ENCODE data around the gene ZNF70. TPM values are rescaled to one million over a fixed set of nuclear protein-coding genes. Genes with fewer than 3 reads are reported as not detected.
A peak's percentile ranks its signal among the peaks of the same experiment; 100 is the strongest.

Gene ZNF70
- polyA plus RNA-seq, 4 donors: 5.0 to 5.8 (median 5.5) TPM

- no peak for DNase-seq (ENCODE audit: low read depth in 4 of 4, low spot score in 3 of 4)
These were observed 28.2 kb downstream of the ZNF70 start for GRCh38 chr22:23722724-23723123.

DNA sequence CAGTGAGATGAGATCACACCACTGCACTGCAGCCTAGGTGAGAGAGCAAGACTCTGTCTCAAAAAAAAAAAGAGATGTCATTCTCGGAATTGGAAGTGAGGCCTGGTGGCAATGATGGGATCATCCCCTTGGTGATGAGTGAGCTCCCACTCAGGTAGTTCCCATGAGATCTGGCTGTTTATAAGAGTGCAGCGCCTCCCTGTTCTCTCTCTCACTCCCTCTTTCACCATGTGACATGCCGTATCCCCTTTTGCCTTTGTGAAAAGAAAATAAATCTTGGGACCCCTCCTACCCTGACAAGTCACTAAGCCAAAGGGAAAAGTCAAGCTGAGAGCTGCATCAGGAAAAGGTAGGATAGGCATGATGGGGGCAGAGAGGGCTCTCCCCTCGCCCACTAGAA is 28.8 kb downstream of the ZNF70 start:
- no peak for DNase-seq (ENCODE audit: low read depth in 4 of 4, low spot score in 3 of 4)

DNA sequence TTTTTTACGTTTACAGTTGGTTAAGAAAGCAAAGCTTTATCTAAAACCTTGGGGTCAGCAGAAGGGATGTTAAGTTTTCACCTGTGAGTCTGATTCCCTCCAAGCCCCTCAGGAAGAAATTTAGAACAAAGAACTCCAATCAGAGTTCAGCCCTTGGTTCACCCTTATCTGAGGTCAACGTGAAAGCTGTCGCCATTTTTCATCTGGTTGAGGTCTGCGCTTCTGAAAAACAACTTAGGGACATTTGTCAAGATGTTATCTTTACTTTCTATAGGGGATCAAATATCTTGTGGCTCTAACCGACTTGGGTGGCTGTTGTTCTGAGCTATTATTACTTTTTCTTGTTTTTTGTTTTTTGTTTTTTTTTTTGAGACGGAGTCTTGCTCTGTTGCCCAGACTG is 30.1 kb downstream of the ZNF70 start:
- no peak for DNase-seq (ENCODE audit: low read depth in 4 of 4, low spot score in 3 of 4)

GRCh38 chr22:23718371-23719165 is 32.3 kb downstream of the ZNF70 start:
- no peak for DNase-seq (ENCODE audit: low read depth in 4 of 4, low spot score in 3 of 4)

GRCh38 chr22:23716811-23717801 is 33.8 kb downstream of the ZNF70 start:
- DNase-seq (ENCODE audit: low read depth in 4 of 4, low spot score in 3 of 4): peak; percentile 76 to 85 (median 80)

- no peak for DNase-seq (ENCODE audit: low read depth in 4 of 4, low spot score in 3 of 4)
These were observed 35.0 kb downstream of the ZNF70 start for GRCh38 chr22:23715806-23716375.

GRCh38 chr22:23714596-23715578 is 36.0 kb downstream of the ZNF70 start:
- no peak for DNase-seq (ENCODE audit: low read depth in 4 of 4, low spot score in 3 of 4)

- DNase-seq (ENCODE audit: low read depth in 4 of 4, low spot score in 3 of 4): no peak
These were observed 37.0 kb downstream of the ZNF70 start for GRCh38 chr22:23713696-23714595.

DNA sequence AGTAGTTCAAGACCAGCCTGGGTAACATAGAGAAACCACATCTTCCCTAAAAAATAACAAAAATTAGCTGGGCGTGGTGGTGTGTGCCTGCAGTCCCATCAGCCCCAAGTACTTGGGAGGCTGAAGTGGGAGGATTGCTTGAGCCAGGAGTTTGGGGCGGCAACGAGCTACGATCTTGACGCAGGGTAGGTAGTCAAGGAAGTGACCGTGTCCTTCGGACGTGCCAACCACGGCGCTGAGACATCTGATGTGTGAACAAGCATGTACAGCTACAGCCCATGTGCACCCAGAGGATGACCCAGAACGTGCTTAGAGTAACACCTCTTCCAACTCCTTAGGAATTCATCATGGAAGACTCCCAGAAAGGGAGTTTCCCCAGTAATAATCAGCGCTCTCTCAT is 38.7 kb downstream of the ZNF70 start:
- DNase-seq (ENCODE audit: low read depth in 4 of 4, low spot score in 3 of 4): no peak

DNA sequence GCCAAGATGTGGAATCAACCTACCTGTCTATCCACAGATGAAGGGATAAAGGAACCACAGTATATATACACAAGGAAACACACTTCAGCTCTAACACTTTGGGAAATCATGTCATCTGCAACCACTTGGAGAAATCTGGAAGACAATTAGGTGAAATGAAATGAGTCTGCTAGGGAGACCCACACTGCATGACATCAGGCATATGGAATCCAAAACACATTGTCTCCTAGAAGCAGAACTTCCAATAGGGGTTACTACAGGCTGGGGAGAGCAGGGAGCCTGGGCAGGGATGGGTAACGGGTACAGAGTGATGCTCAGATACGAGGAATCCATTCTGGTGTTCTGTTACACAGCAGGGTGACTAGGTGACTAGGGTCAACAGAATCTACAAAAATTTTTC is 41.8 kb downstream of the ZNF70 start:
- no peak for DNase-seq (ENCODE audit: low read depth in 4 of 4, low spot score in 3 of 4)

GRCh38 chr22:23708270-23708669 is 42.6 kb downstream of the ZNF70 start:
- DNase-seq (ENCODE audit: low read depth in 4 of 4, low spot score in 3 of 4): no peak

- no peak for DNase-seq (ENCODE audit: low read depth in 4 of 4, low spot score in 3 of 4)
These were observed 45.6 kb downstream of the ZNF70 start for GRCh38 chr22:23705358-23705757.

DNA sequence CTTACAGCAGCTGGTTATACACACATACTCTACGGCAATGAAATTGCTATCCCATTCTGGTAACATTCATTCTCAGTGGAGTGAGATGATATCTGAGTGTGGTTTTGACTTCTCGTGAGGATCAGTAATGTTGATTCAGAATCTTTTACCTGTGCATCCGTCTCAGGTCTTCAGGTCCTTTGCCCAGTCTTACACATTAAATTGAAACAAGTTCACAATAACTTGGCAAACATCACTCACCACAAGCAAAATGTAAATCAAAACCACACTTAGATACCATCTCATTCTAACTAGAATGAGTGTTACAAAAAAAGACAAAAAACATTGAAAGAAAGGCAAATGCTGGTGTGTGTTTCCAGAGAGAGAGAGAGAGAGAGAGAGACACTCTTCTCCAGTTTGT is 46.1 kb downstream of the ZNF70 start:
- DNase-seq (ENCODE audit: low read depth in 4 of 4, low spot score in 3 of 4): no peak

GRCh38 chr22:23704062-23704461 is 46.9 kb downstream of the ZNF70 start:
- no peak for DNase-seq (ENCODE audit: low read depth in 4 of 4, low spot score in 3 of 4)

- no peak for DNase-seq (ENCODE audit: low read depth in 4 of 4, low spot score in 3 of 4)
These were observed 50.2 kb downstream of the ZNF70 start for GRCh38 chr22:23700706-23701105.

DNA sequence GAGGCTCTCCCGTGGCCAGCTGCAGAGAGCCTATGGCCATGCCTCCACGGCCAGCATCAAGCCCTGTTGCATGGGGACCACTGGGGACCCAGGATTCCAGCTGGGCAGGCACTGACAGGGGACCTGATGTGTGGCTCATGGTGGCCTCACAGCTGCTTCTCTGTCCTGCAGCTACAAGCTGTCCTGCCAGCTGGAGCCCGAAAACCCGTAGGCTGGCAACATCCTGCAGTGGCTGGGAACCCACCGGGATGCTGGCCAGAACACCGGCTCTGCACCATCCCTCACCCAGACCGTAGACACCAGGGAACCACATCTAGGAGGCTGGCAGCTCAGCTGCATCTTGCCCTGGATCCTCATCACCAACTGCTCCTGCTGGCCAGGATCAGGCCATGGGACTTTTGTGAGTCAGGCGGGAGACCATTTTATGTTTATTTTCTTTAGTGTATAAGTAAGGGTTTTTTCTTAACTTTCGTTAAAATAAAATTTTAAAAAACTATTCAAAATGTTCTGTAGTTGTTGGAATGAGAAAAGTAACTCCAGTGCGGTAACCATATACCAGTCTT is 52.2 kb downstream of the ZNF70 start:
- no peak for DNase-seq (ENCODE audit: low read depth in 4 of 4, low spot score in 3 of 4)

GRCh38 chr22:23698094-23698493 is 52.8 kb downstream of the ZNF70 start:
- no peak for DNase-seq (ENCODE audit: low read depth in 4 of 4, low spot score in 3 of 4)
